Measurements from ENCODE around the gene RGP1.

Gene RGP1

DNA sequence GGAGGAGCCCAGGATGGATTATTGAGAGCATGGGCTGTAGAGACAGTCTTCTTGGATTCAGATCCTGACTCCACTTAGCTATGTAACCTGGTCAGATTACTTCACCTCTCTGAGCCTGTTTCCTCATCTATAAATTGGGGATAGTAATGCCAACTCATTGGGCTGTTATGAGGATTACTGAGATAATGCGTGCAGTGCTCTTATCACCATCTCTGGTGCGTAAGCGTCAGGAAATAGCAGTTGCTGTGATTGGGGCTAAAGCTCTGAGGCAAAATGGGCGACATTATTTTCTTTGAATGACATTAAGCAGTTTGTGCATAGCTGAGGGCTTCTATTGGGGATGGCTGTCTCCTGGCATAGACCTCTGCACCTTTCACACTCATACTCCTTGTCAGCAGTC lies 6.0 kb downstream of the RGP1 start:
- H3K27ac Mint-ChIP-seq, result no peak overlapping the region
- no peaks in the 10 kb centered on the region for H3K27me3 Mint-ChIP-seq (ENCODE audit: low read depth)

DNA sequence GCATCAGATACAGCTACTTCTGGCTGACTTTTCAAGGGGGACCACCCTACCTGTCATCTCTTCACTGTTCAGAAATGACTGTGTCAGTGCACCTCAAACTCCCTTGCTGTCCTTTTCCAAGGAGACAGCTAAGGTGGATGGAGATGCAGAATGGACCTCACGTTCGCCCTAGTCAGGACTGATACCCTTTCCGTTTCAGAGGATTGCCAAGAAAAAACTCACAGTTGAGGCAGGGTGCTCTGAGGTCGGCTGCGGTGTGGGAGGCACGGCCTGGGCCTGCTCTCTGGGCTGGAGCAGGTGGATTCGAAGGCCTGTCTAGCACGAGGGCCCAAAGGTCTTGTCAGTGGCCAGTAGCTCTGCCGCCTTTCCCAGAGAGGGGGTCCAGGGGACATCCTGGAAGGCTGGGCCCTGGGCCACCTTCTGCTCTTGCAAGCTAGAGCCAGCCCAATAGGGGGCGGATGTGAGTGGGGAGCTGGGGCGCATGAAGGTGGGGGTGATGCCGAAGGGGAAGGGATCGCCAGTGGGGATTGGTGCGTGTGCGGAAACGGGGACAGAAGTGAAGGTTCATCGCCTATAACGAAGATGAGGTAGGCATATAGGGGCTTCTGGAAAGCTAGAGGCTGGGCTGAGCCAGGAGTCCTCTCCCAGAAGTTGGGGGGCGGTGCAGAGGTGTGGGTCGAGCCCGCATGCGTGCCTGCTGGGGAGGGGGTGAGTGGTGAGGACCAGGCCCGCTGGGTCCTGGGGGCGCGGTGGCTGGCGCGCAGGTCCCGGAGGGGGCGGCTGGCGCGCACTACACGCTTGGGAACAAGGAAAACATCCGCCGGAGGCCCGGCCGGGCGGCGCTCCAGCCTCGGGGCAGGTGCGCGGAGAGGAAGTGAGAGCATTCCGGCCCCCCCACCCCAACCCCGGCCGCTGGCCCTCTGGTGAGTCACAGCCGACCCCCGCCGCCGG lies 7.5 kb downstream of the RGP1 start:
- TF ChIP-seq CTCF (IDR thresholded peaks at IDR 0.05; ENCODE audit: unreplicated experiment in 3 of 3), result peak; percentile 35 to 43 (median 42)
- Mint-ChIP-seq H3K27me3 (ENCODE audit: low read depth) (no peaks in the 10 kb centered on the region), H3K27ac (peak overlapping the region; percentile 37 to 96 (median 93))

More for the DNA sequence above, 6.0 kb downstream of the RGP1 start:
- no peak for TF ChIP-seq CTCF (IDR thresholded peaks at IDR 0.05; ENCODE audit: unreplicated experiment in 3 of 3)
- Mint-ChIP-seq H3K36me3 (ENCODE audit: low read depth) (peaks cover 37% of the 10 kb centered on the region), H3K9me3 (no peaks in the 10 kb centered on the region), H3K4me1 (peaks cover 19% of the 10 kb centered on the region), H3K4me3 (peak overlapping the region in 2 of 3 experiments; percentile 21 to 29)

DNA sequence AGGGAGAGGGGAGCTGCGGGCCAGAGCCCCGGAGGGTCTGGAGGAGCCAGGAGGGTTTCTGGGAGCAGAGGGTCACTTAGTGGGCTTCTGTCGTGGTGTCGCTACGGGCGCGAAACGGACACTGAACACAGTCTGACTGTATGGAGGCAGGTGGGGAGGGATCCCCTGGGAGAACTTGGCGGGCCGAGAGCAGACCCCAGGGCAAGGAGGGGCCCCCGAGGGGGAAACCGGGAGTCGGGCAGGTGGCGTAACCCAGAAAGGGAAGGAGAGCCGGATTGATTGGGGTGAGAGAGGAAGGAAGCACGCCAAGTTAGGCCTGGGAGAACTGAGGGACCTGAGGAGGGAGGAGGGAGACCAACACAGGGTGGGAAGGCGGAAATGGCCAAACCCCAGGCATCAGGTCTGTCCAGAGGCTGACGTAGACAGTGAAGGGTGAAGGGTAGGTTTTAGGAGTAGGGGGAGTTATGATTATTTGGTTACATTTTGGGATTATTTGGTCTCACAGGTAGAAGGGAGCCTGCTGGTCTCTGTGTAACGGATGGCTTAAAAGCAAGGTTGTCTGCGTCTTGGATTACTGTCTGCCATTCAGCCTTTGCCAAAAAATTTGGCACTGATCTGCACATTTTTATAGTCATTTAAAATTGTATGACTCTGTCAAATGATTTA lies 8.3 kb downstream of the RGP1 start:
- Mint-ChIP-seq H3K27me3 (ENCODE audit: low read depth) (no peaks in the 10 kb centered on the region), H3K9me3 (no peaks in the 10 kb centered on the region), H3K36me3 (ENCODE audit: low read depth) (peaks cover 28% of the 10 kb centered on the region), H3K27ac (peak overlapping the region; percentile 37 to 96 (median 93)), H3K4me1 (peaks cover 25% of the 10 kb centered on the region), H3K4me3 (peak overlapping the region; percentile 87 to 90 (median 88))
- no peak for TF ChIP-seq CTCF (IDR thresholded peaks at IDR 0.05; ENCODE audit: unreplicated experiment in 3 of 3)

More for the DNA sequence above, 7.5 kb downstream of the RGP1 start:
- peaks cover 25% of the 10 kb centered on the region for H3K4me1 Mint-ChIP-seq
- peak overlapping the region; percentile 87 to 92 (median 88) for H3K4me3 Mint-ChIP-seq
- no peaks in the 10 kb centered on the region for H3K9me3 Mint-ChIP-seq
- H3K36me3 Mint-ChIP-seq (ENCODE audit: low read depth), result peaks cover 33% of the 10 kb centered on the region

DNA sequence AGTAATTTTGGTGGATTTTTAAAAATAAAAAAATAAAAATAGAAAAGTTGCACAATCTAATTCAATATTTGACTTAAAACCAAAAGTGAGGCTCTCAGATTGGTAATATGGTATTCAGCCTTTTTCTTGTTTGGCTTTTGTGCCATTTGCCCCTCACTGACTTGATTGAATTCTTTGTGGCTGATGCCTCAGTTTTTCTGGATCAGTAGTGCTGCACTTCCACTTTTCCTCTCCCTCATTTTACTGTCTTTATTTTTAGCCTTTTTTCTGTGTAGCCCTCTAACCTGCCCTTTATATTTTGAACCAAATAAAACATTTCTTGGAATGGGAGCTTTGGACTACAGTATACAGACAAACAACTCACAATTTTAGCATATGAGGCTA lies 8.8 kb downstream of the RGP1 start:
- no peaks in the 10 kb centered on the region for H3K27me3 Mint-ChIP-seq (ENCODE audit: low read depth)
- no peak for TF ChIP-seq CTCF (IDR thresholded peaks at IDR 0.05; ENCODE audit: unreplicated experiment in 3 of 3)
- no peaks in the 10 kb centered on the region for H3K9me3 Mint-ChIP-seq
- H3K4me1 Mint-ChIP-seq, result peaks cover 25% of the 10 kb centered on the region
- peaks cover 23% of the 10 kb centered on the region for H3K36me3 Mint-ChIP-seq (ENCODE audit: low read depth)
- peak overlapping the region; percentile 74 to 90 (median 88) for H3K4me3 Mint-ChIP-seq
- H3K27ac Mint-ChIP-seq, result peak overlapping the region; percentile 37 to 96 (median 73)

DNA sequence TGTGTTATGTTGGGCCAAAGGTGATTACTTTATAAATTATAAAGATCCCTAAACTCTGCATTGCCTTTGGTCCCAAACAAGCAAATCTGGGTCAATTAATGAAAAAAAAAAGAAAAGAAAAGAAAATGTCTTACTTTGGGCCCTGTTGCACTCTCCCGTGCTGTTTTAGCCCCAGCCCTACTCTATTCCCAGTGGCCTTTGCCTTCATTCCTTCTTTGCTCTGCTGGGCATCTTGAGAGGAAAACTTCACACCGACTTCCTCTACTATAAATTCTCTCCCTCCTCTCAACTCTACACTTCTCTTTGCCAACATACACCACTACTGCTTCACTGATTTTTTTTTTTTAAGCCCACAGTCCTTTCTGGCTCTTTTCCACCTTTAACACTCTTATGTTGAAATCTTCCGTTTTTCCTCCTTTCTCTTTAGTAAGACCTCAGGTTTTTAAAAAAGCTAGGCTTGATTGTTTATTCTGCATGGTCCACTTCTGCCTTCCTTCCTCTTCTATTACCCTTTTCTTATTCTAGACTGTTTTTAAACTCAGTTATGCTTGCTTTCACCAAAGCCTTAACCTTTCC lies 9.5 kb downstream of the RGP1 start:
- H3K36me3 Mint-ChIP-seq (ENCODE audit: low read depth), result peaks cover 17% of the 10 kb centered on the region
- no peaks in the 10 kb centered on the region for H3K27me3 Mint-ChIP-seq (ENCODE audit: low read depth)
- H3K4me3 Mint-ChIP-seq, result peak overlapping the region; percentile 46 to 73 (median 57)
- peaks cover 25% of the 10 kb centered on the region for H3K4me1 Mint-ChIP-seq
- H3K9me3 Mint-ChIP-seq, result no peaks in the 10 kb centered on the region
- H3K27ac Mint-ChIP-seq, result peak overlapping the region; percentile 29 to 54 (median 37)
- TF ChIP-seq CTCF (IDR thresholded peaks at IDR 0.05; ENCODE audit: unreplicated experiment in 3 of 3), result no peak

Data from nephron (organoid).